Esophagus muscularis mucosa (tissue), 4 donors: ENCODE results near the gene MAST4.

Source experiments
- CTCF ChIP-seq, 3 experiments: fragments of 200-600 bp in 2 of 3; fragments of 450-650 bp in 1 of 3; sonication (generic) in 2 of 3; IDR thresholded peaks; one replicate each; pipeline ENCODE4 v1.5.1; 2017 to 2019; ENCODE audit warnings: antibody characterized with exemption in 3 of 3, mild to moderate bottlenecking in 2 of 3, moderate library complexity in 1 of 3
- EP300 ChIP-seq: sonication (generic); formaldehyde crosslinking; IDR thresholded peaks from one replicate; pipeline ENCODE4 v1.6.1; 2017; ENCODE audit warnings: antibody characterized with exemption
- POLR2A ChIP-seq: fragments of 450-650 bp; IDR thresholded peaks from one replicate; pipeline ENCODE4 v1.6.1; 2017; ENCODE audit warnings: antibody characterized with exemption, moderate library complexity, mild to moderate bottlenecking, low read depth

- TF ChIP-seq POLR2A (no peak), CTCF (IDR thresholded peaks at IDR 0.05) (no peak), EP300 (no peak)
Measured at GRCh38 chr5:66609615-66610014, 13.4 kb downstream of the MAST4 start.
